Neural cell (in vitro differentiated cells): Measurements from ENCODE around the gene ITGA8. TPM values are rescaled to one million over a fixed set of nuclear protein-coding genes. Genes with fewer than 3 reads are reported as not detected.
"Not testable (repeated sequence)": the region's sequence is repeated elsewhere in the genome, so short reads cannot be mapped to it uniquely, and the experiment has no call there.

Source experiments
- H2AFZ ChIP-seq: fragments of 200-600, 300-800 bp; sonication (generic), shearing (Covaris generic); 2 replicates; pipeline ENCODE4 v1.6.0; 2014; ENCODE audit warnings: low read depth, mild to moderate bottlenecking, antibody characterized with exemption, low read length, moderate library complexity
- H3F3A ChIP-seq: fragments of 200-600 bp; shearing (Covaris generic); 2 replicates; pipeline ENCODE4 v1.6.1; 2016; ENCODE audit warnings: mild to moderate bottlenecking, moderate library complexity, mixed read lengths, antibody characterized with exemption, low read length; ENCODE audit not compliant: insufficient read depth, poor library complexity, severe bottlenecking
- H3K27ac ChIP-seq: fragments of 200-600, 300-800 bp; sonication (generic), shearing (Covaris generic); 2 replicates; pipeline ENCODE4 v1.5.1; 2014; ENCODE audit warnings: mild to moderate bottlenecking, low read length, moderate library complexity
- H3K27me3 ChIP-seq: fragments of 300-800, 200-600 bp; sonication (generic), shearing (Covaris generic); 2 replicates; pipeline ENCODE4 v1.6.0; 2014; ENCODE audit warnings: mild to moderate bottlenecking, low read depth, low read length, moderate library complexity; ENCODE audit not compliant: insufficient read depth
- H3K36me3 ChIP-seq: fragments of 300-800, 200-600 bp; sonication (generic), shearing (Covaris generic); 2 replicates; pipeline ENCODE4 v1.5.1; 2014; ENCODE audit warnings: mild to moderate bottlenecking, antibody characterized with exemption, low read length, moderate library complexity; ENCODE audit not compliant: insufficient read depth
- H3K4me2 ChIP-seq: fragments of 300-800, 200-600 bp; sonication (generic), shearing (Covaris generic); 2 replicates; pipeline ENCODE4 v1.6.0; 2014; ENCODE audit warnings: mild to moderate bottlenecking, low read length
- H3K4me3 ChIP-seq: fragments of 300-800, 200-600 bp; sonication (generic), shearing (Covaris generic); 2 replicates; pipeline ENCODE4 v1.5.1; 2014; ENCODE audit warnings: mild to moderate bottlenecking, low read length, moderate library complexity
- H3K79me2 ChIP-seq: fragments of 200-600 bp; shearing (Covaris generic); replicated peaks from 2 replicates; pipeline ENCODE4 v1.6.0; 2014; ENCODE audit warnings: mild to moderate bottlenecking, low read length, moderate library complexity; ENCODE audit not compliant: insufficient read depth
- H3K9ac ChIP-seq: fragments of 300-800, 200-600 bp; sonication (generic), shearing (Covaris generic); 2 replicates; pipeline ENCODE4 v1.6.1; 2016; ENCODE audit warnings: mild to moderate bottlenecking, low read length, mixed read lengths
- H3K9me2 ChIP-seq: fragments of 200-600 bp; shearing (Covaris generic); 2 replicates; pipeline ENCODE4 v1.6.1; 2016; ENCODE audit warnings: mild to moderate bottlenecking, low read length, mixed read lengths; ENCODE audit not compliant: insufficient read depth
- H3K9me3 ChIP-seq: fragments of 200-600, 300-800 bp; sonication (generic), shearing (Covaris generic); 2 replicates; pipeline ENCODE4 v1.6.1; 2016; ENCODE audit warnings: mild to moderate bottlenecking, mixed run types, low read length, moderate library complexity, mixed read lengths
- H4K20me1 ChIP-seq: fragments of 200-600 bp; shearing (Covaris generic); 2 replicates; pipeline ENCODE4 v1.6.1; 2016; ENCODE audit warnings: mild to moderate bottlenecking, mixed run types; ENCODE audit not compliant: insufficient read depth
- EP300 ChIP-seq: fragments of 450-650 bp; conservative IDR thresholded peaks from 2 replicates; pipeline ENCODE4 v1.6.1; 2014; ENCODE audit warnings: antibody characterized with exemption, mild to moderate bottlenecking, moderate library complexity; ENCODE audit not compliant: poor library complexity, severe bottlenecking
- EZH2 ChIP-seq: fragments of 200-600, 300-800 bp; shearing (Covaris generic), sonication (generic); IDR thresholded peaks from 2 replicates; pipeline ENCODE4 v1.6.1; 2014; ENCODE audit warnings: antibody characterized with exemption, low read length, borderline replicate concordance, mild to moderate bottlenecking; ENCODE audit not compliant: insufficient read depth, poor library complexity, severe bottlenecking
- MXI1 ChIP-seq: fragments of 450-650 bp; conservative IDR thresholded peaks from 2 replicates; pipeline ENCODE4 v1.6.1; 2014; ENCODE audit warnings: antibody characterized with exemption, mild to moderate bottlenecking; ENCODE audit not compliant: poor library complexity, severe bottlenecking
- POLR2AphosphoS5 ChIP-seq: IDR thresholded peaks from 2 replicates; pipeline ENCODE4 v1.6.1; 2012
- RAD21 ChIP-seq: fragments of 450-650 bp; conservative IDR thresholded peaks from 2 replicates; pipeline ENCODE4 v1.6.1; 2014; ENCODE audit warnings: antibody characterized with exemption, mild to moderate bottlenecking, moderate library complexity
- SMC3 ChIP-seq: fragments of 450-650 bp; conservative IDR thresholded peaks from 2 replicates; pipeline ENCODE4 v1.6.1; 2014; ENCODE audit warnings: antibody characterized with exemption, mild to moderate bottlenecking, moderate library complexity; ENCODE audit not compliant: poor library complexity
- TAF1 ChIP-seq: IDR thresholded peaks from 2 replicates; pipeline ENCODE4 v1.6.1; 2012; ENCODE audit warnings: low read depth
- polyA plus RNA-seq: library from polyadenylated mRNA; depleted of rRNA; stranded (reverse); fragments of >200 nt; gene quantifications from 2 replicates; pipeline ENCODE4 v1.2.3, GENCODE V29; 2014
- TF ChIP-seq, protein P1 (sequence below): fragments of 450-650 bp; IDR thresholded peaks from 2 replicates; pipeline ENCODE4 v1.5.1; 2014; ENCODE audit warnings: antibody characterized with exemption, mild to moderate bottlenecking, moderate library complexity; ENCODE audit not compliant: poor library complexity, severe bottlenecking
- TF ChIP-seq, protein P2 (sequence below): IDR thresholded peaks from 2 replicates; pipeline ENCODE4 v1.6.1; 2012; ENCODE audit warnings: borderline replicate concordance

The ITGA8 gene
- polyA plus RNA-seq, 1 donor from 2014 or later = 0.11 TPM

DNA sequence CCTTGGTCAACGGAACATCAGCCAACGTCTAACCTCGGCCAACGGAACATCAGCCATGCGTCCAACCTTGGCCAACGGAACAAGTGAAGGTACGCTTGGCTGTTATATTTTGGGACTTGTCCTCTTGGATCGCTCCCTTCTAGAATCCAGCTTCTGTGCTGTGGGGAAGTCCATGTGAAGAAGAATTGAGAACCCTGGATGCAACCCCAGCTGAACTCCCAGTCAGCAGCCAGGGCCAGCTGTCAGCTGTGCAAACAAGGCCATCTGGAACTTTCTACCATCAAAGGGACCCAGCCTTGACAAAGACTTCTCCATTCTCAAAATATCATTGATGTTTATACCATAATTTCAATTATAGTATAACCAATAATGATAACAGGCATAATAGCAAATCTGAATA lies 43.3 kb upstream of the ITGA8 start:
- H3K9me2 ChIP-seq = no peaks in the 10 kb centered on the region
- no peaks in the 10 kb centered on the region for H3K9me3 ChIP-seq
- no peaks in the 10 kb centered on the region for H4K20me1 ChIP-seq
- H3K27me3 ChIP-seq = no peaks in the 10 kb centered on the region
- H3K9ac ChIP-seq = no peak overlapping the region
- no peak overlapping the region for H2AFZ ChIP-seq
- no peaks in the 10 kb centered on the region for H3F3A ChIP-seq
- no peaks in the 10 kb centered on the region for H3K79me2 ChIP-seq
- no peak overlapping the region for H3K27ac ChIP-seq
- no peak overlapping the region for H3K4me3 ChIP-seq
- no peaks in the 10 kb centered on the region for H3K36me3 ChIP-seq
- no peak overlapping the region for H3K4me2 ChIP-seq
- no peak for TF ChIP-seq POLR2AphosphoS5
- TF ChIP-seq EP300 = no peak
- TF ChIP-seq RAD21 = no peak
- TF ChIP-seq, protein P1, sequence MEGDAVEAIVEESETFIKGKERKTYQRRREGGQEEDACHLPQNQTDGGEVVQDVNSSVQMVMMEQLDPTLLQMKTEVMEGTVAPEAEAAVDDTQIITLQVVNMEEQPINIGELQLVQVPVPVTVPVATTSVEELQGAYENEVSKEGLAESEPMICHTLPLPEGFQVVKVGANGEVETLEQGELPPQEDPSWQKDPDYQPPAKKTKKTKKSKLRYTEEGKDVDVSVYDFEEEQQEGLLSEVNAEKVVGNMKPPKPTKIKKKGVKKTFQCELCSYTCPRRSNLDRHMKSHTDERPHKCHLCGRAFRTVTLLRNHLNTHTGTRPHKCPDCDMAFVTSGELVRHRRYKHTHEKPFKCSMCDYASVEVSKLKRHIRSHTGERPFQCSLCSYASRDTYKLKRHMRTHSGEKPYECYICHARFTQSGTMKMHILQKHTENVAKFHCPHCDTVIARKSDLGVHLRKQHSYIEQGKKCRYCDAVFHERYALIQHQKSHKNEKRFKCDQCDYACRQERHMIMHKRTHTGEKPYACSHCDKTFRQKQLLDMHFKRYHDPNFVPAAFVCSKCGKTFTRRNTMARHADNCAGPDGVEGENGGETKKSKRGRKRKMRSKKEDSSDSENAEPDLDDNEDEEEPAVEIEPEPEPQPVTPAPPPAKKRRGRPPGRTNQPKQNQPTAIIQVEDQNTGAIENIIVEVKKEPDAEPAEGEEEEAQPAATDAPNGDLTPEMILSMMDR = no peak

DNA sequence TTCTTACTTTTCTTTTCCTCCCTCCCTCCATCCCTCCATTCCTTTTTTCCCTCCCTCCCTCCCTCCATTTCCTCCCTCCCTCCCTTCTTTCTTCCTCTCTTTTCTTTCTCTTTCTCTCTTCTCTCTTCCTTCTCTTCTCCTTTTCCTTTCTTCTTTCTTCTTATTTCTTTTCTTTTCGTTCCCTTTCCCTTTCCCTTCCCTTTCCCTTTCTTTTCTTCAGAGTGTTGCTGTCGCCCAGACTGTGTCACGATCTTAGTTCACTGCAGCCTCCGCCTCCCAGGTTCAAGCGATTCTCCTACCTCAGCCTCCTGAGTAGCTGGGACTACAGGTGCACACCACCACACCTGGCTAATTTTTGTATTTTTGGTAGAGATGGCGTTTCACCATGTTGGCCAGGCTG lies 42.5 kb upstream of the ITGA8 start:
- H3K36me3 ChIP-seq, H3F3A ChIP-seq, H3K79me2 ChIP-seq, H3K9ac ChIP-seq, H3K27me3 ChIP-seq, H3K27ac ChIP-seq, H2AFZ ChIP-seq, H3K9me2 ChIP-seq, H3K9me3 ChIP-seq, H3K4me3 ChIP-seq, H3K4me2 ChIP-seq, H4K20me1 ChIP-seq: not testable (repeated sequence)

DNA sequence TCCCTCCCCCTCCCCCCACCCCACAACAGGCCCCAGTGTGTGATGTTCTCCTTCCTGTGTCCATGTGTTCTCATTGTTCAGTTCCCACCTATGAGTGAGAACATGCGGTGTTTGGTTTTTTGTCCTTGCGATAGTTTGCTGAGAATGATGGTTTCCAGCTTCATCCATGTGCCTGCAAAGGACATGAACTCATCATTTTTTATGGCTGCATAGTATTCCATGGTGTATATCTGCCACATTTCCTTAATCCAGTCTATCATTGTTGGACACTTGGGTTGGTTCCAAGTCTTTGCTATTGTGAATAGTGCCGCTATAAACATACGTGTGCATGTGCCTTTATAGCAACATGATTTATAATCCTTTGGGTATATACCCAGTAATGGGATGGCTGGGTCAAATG lies 41.5 kb upstream of the ITGA8 start:
- H3K9ac ChIP-seq, H3F3A ChIP-seq, H3K9me3 ChIP-seq, H3K4me3 ChIP-seq, H3K27ac ChIP-seq, H3K36me3 ChIP-seq, H3K9me2 ChIP-seq, H4K20me1 ChIP-seq, H2AFZ ChIP-seq, H3K27me3 ChIP-seq, H3K4me2 ChIP-seq, H3K79me2 ChIP-seq: not testable (repeated sequence)

DNA sequence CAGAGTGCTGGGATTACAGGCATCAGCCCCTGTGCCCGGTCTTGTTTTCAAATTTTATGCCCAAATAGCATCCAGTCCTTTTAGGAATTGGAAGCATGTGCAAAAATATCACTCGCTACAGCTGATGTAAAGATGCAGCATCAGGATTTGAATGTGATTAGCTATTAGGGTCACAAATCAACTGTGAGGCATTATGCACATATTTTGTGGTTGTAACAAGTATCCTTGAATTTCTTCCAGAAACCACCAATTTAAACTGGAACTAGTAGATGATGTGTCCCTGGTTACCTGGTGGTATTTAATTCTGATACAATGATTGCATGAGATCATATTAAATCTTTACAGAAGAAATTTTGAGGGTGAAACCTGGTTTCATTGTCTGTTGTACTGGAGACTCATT lies 41.0 kb upstream of the ITGA8 start:
- TF ChIP-seq RAD21 (no peak), TAF1 (no peak), EZH2 (no peak), POLR2AphosphoS5 (no peak), EP300 (no peak), MXI1 (no peak), SMC3 (no peak)
- TF ChIP-seq, protein P2, sequence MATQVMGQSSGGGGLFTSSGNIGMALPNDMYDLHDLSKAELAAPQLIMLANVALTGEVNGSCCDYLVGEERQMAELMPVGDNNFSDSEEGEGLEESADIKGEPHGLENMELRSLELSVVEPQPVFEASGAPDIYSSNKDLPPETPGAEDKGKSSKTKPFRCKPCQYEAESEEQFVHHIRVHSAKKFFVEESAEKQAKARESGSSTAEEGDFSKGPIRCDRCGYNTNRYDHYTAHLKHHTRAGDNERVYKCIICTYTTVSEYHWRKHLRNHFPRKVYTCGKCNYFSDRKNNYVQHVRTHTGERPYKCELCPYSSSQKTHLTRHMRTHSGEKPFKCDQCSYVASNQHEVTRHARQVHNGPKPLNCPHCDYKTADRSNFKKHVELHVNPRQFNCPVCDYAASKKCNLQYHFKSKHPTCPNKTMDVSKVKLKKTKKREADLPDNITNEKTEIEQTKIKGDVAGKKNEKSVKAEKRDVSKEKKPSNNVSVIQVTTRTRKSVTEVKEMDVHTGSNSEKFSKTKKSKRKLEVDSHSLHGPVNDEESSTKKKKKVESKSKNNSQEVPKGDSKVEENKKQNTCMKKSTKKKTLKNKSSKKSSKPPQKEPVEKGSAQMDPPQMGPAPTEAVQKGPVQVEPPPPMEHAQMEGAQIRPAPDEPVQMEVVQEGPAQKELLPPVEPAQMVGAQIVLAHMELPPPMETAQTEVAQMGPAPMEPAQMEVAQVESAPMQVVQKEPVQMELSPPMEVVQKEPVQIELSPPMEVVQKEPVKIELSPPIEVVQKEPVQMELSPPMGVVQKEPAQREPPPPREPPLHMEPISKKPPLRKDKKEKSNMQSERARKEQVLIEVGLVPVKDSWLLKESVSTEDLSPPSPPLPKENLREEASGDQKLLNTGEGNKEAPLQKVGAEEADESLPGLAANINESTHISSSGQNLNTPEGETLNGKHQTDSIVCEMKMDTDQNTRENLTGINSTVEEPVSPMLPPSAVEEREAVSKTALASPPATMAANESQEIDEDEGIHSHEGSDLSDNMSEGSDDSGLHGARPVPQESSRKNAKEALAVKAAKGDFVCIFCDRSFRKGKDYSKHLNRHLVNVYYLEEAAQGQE = no peak
- TF ChIP-seq, protein P1 = no peak
- no peaks in the 10 kb centered on the region for H3K27me3 ChIP-seq
- no peaks in the 10 kb centered on the region for H3K9me2 ChIP-seq

More for the DNA sequence above, 41.0 kb upstream of the ITGA8 start:
- H3K9ac ChIP-seq = no peak overlapping the region
- no peaks in the 10 kb centered on the region for H3F3A ChIP-seq
- H3K4me2 ChIP-seq = no peak overlapping the region
- no peak overlapping the region for H3K27ac ChIP-seq
- H2AFZ ChIP-seq = no peak overlapping the region
- H3K36me3 ChIP-seq = no peaks in the 10 kb centered on the region
- no peaks in the 10 kb centered on the region for H4K20me1 ChIP-seq
- no peaks in the 10 kb centered on the region for H3K9me3 ChIP-seq
- H3K79me2 ChIP-seq = no peaks in the 10 kb centered on the region
- no peak overlapping the region for H3K4me3 ChIP-seq
